ENCODE results near the gene NQO2. TPM values are rescaled to one million over a fixed set of nuclear protein-coding genes. Genes with fewer than 3 reads are reported as not detected.

NQO2 gene
- total and polyA plus RNA-seq, 2 of the 13 experiments (the other 11 are each of a cell fraction or from before 2014, with no cell fraction given) = 32.2 to 56.5 TPM

DNA sequence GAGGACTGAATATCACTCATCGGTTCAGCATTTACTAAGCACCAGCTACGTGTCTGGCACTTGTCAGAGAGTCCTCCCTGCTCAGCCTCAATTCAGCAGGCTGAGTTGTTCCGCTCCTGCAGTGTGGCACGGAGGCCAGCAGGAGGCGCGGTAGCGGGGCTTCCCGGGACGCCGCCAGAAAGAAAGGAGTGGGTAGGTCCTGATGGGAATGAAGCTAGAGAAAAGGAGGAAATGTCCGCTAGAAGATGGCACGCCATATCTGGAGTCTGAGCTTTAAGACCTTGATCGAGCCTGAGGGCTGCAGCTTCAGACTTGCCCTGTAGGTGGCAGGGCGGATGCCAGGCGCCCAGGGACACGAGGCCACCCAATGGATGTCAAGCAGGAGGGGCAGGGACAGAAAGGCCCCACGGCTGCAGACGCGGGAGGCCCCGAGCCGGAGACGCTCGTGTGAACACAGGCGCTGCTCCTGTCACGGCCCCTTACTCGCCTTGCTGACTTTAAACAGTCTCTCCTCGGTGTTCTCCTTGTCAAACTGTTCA is 47.1 kb upstream of the NQO2 start (continued):
- TF ChIP-seq NRL (CRISPR knock-in tag; IDR thresholded peaks at IDR 0.05; ENCODE audit: borderline replicate concordance) (peak; percentile 78; the same call in 1 of the 2 replicates), EEA1 (CRISPR knock-in tag; IDR thresholded peaks at IDR 0.05; ENCODE audit: borderline replicate concordance) (0 out of 2 replicates have a peak, but pooled peaks have one; percentile 78), KDM3A (CRISPR knock-in tag; IDR thresholded peaks at IDR 0.05; ENCODE audit: low read depth) (no peak), NFIB (CRISPR knock-in tag; IDR thresholded peaks at IDR 0.05; ENCODE audit: borderline replicate concordance) (no peak), GTF2F1 (IDR thresholded peaks at IDR 0.05; ENCODE audit: low read length) (no peak), SKI (IDR thresholded peaks at IDR 0.05; ENCODE audit: partially characterized antibody) (peak; percentile 46), HMGA1 (CRISPR knock-in tag; conservative IDR thresholded peaks at IDR 0.05) (no peak), HMG20A (CRISPR knock-in tag; IDR thresholded peaks at IDR 0.05; ENCODE audit: borderline replicate concordance) (no peak; the same call in 1 of the 2 replicates), ZNF704 (CRISPR knock-in tag; IDR thresholded peaks at IDR 0.05; ENCODE audit: borderline replicate concordance) (peak; percentile 75; the same call in 1 of the 2 replicates), ZNF777 (CRISPR knock-in tag; IDR thresholded peaks at IDR 0.05) (peak; percentile 46; the same call in 1 of the 2 replicates), SATB2 (CRISPR knock-in tag; IDR thresholded peaks at IDR 0.05) (no peak), ZNF224 (CRISPR knock-in tag; IDR thresholded peaks at IDR 0.05) (peak; percentile 75; the same call in 1 of the 2 replicates), ZNF788 (CRISPR knock-in tag; IDR thresholded peaks at IDR 0.05; ENCODE audit: borderline replicate concordance) (peak; percentile 79; the same call in 1 of the 2 replicates), HOXD1 (CRISPR knock-in tag; IDR thresholded peaks at IDR 0.05) (0 out of 2 replicates have a peak, but pooled peaks have one; percentile 59), ZNF138 (CRISPR knock-in tag; IDR thresholded peaks at IDR 0.05; ENCODE audit: low read depth) (no peak), ZNF180 (CRISPR knock-in tag; IDR thresholded peaks at IDR 0.05; ENCODE audit: borderline replicate concordance, low read depth) (no peak), ZMYM2 (CRISPR knock-in tag; IDR thresholded peaks at IDR 0.05) (no peak), ZFY (CRISPR knock-in tag; IDR thresholded peaks at IDR 0.05) (peak; percentile 67; the same call in 1 of the 2 replicates), EZH2 (conservative IDR thresholded peaks at IDR 0.05; ENCODE audit: low read depth, low read length) (no peak), ZNF260 (CRISPR knock-in tag; IDR thresholded peaks at IDR 0.05; ENCODE audit: borderline replicate concordance, low read depth) (no peak), STAG1 (CRISPR knock-in tag; IDR thresholded peaks at IDR 0.05) (peak; percentile 78), PLRG1 (conservative IDR thresholded peaks at IDR 0.05) (no peak), ZNF589 (CRISPR knock-in tag; conservative IDR thresholded peaks at IDR 0.05) (no peak; the same call in 1 of the 2 replicates), ATF7 (IDR thresholded peaks at IDR 0.05) (no peak), ATF7 (CRISPR knock-in tag; IDR thresholded peaks at IDR 0.05) (no peak)
- TF ChIP-seq, protein P1, sequence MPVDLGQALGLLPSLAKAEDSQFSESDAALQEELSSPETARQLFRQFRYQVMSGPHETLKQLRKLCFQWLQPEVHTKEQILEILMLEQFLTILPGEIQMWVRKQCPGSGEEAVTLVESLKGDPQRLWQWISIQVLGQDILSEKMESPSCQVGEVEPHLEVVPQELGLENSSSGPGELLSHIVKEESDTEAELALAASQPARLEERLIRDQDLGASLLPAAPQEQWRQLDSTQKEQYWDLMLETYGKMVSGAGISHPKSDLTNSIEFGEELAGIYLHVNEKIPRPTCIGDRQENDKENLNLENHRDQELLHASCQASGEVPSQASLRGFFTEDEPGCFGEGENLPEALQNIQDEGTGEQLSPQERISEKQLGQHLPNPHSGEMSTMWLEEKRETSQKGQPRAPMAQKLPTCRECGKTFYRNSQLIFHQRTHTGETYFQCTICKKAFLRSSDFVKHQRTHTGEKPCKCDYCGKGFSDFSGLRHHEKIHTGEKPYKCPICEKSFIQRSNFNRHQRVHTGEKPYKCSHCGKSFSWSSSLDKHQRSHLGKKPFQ (CRISPR knock-in tag; IDR thresholded peaks at IDR 0.05; ENCODE audit: insufficient replicate concordance) = no peak
- TF ChIP-seq, protein P2, sequence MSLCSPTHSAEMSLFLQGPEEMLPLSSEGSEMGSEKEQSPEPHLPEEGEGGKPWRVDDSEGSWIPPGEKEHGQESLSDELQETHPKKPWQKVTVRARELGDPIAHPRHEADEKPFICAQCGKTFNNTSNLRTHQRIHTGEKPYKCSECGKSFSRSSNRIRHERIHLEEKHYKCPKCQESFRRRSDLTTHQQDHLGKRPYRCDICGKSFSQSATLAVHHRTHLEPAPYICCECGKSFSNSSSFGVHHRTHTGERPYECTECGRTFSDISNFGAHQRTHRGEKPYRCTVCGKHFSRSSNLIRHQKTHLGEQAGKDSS (CRISPR knock-in tag; IDR thresholded peaks at IDR 0.05; ENCODE audit: borderline replicate concordance, low read depth) = peak; percentile 77; the same call in 1 of the 2 replicates
- TF ChIP-seq, protein P3, sequence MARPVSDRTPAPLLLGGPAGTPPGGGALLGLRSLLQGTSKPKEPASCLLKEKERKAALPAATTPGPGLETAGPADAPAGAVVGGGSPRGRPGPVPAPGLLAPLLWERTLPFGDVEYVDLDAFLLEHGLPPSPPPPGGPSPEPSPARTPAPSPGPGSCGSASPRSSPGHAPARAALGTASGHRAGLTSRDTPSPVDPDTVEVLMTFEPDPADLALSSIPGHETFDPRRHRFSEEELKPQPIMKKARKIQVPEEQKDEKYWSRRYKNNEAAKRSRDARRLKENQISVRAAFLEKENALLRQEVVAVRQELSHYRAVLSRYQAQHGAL (CRISPR knock-in tag; IDR thresholded peaks at IDR 0.05; ENCODE audit: not compliant biosample characterization) = no peak
